Astrocyte (in vitro differentiated cells and primary cell): ENCODE measurements around the gene DPH5.

Source experiments
- EZH2 ChIP-seq: IDR thresholded peaks from 2 replicates; pipeline ENCODE4 v1.6.1; 2012; ENCODE audit warnings: mild to moderate bottlenecking, low read length, inconsistent platforms; ENCODE audit not compliant: insufficient read depth
- TF ChIP-seq, protein P1 (sequence below): IDR thresholded peaks from 2 replicates; pipeline ENCODE4 v1.5.1; 2011; ENCODE audit warnings: low read depth, mild to moderate bottlenecking, inconsistent platforms, low read length, moderate library complexity; ENCODE audit not compliant: insufficient read depth

DNA sequence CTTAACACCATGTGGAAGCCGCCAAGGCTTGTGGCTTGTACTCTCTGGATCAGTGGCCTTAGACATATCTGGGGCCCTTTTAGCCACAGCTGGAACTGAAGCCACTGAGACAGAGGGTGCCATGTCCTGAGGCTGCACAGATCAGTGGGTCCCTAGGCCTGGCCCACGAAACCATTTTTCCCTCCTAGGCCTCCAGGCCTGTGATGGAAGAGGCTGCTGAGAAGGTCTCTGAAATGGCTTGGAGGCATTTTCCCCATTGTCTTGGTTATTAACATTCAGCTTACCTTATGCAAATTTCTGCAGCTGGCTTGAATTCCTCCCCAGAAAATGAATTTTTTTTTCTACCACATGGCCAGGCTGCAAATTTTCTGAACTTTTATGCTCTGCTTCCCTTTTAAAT lies 15.1 kb upstream of the DPH5 start:
- TF ChIP-seq, protein P1, sequence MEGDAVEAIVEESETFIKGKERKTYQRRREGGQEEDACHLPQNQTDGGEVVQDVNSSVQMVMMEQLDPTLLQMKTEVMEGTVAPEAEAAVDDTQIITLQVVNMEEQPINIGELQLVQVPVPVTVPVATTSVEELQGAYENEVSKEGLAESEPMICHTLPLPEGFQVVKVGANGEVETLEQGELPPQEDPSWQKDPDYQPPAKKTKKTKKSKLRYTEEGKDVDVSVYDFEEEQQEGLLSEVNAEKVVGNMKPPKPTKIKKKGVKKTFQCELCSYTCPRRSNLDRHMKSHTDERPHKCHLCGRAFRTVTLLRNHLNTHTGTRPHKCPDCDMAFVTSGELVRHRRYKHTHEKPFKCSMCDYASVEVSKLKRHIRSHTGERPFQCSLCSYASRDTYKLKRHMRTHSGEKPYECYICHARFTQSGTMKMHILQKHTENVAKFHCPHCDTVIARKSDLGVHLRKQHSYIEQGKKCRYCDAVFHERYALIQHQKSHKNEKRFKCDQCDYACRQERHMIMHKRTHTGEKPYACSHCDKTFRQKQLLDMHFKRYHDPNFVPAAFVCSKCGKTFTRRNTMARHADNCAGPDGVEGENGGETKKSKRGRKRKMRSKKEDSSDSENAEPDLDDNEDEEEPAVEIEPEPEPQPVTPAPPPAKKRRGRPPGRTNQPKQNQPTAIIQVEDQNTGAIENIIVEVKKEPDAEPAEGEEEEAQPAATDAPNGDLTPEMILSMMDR, result no peak
- no peak for TF ChIP-seq EZH2
